Activated effector memory CD4-positive, alpha-beta T cell treated with Interleukin-2 at 50 U/mL for 16 hours (primary cell): Measurements from ENCODE around the gene GRAMD4.

Source experiments
- DNase-seq: peaks from one replicate; pipeline ENCODE4 v3.0.0-alpha.2; 2020

Gene GRAMD4

GRCh38 chr22:46657996-46658947 lies 38.1 kb downstream of the GRAMD4 start:
- no peak for DNase-seq

GRCh38 chr22:46659059-46659790 lies 39.0 kb downstream of the GRAMD4 start:
- no peak for DNase-seq

- no peak for DNase-seq
Observed at GRCh38 chr22:46659791-46660186, 39.6 kb downstream of the GRAMD4 start.

- DNase-seq = peak; percentile 27
Observed at GRCh38 chr22:46660604-46661201, 40.5 kb downstream of the GRAMD4 start.

GRCh38 chr22:46661221-46661851 lies 41.1 kb downstream of the GRAMD4 start:
- peak; percentile 28 for DNase-seq

- DNase-seq = no peak
Observed at GRCh38 chr22:46662226-46662625, 42.0 kb downstream of the GRAMD4 start.

GRCh38 chr22:46663001-46663400 lies 42.8 kb downstream of the GRAMD4 start:
- DNase-seq = no peak

- DNase-seq = no peak
Observed at GRCh38 chr22:46663436-46664100, 43.4 kb downstream of the GRAMD4 start.

GRCh38 chr22:46664301-46664855 lies 44.2 kb downstream of the GRAMD4 start:
- no peak for DNase-seq

- DNase-seq = no peak
Observed at GRCh38 chr22:46665151-46665695, 45.0 kb downstream of the GRAMD4 start.

- no peak for DNase-seq
Observed at GRCh38 chr22:46665751-46666280, 45.6 kb downstream of the GRAMD4 start.

GRCh38 chr22:46666577-46667244 lies 46.5 kb downstream of the GRAMD4 start:
- no peak for DNase-seq

GRCh38 chr22:46667245-46667623 lies 47.0 kb downstream of the GRAMD4 start:
- no peak for DNase-seq

- no peak for DNase-seq
Observed at GRCh38 chr22:46668116-46668515, 47.9 kb downstream of the GRAMD4 start.

GRCh38 chr22:46669201-46669600 lies 49.0 kb downstream of the GRAMD4 start:
- no peak for DNase-seq

GRCh38 chr22:46671824-46672432 lies 51.7 kb downstream of the GRAMD4 start:
- DNase-seq = no peak

- no peak for DNase-seq
Observed at GRCh38 chr22:46672731-46673130, 52.5 kb downstream of the GRAMD4 start.

GRCh38 chr22:46673205-46673604 lies 53.0 kb downstream of the GRAMD4 start:
- DNase-seq = no peak

- no peak for DNase-seq
Observed at GRCh38 chr22:46673662-46674236, 53.6 kb downstream of the GRAMD4 start.

GRCh38 chr22:46674367-46674781 lies 54.2 kb downstream of the GRAMD4 start:
- DNase-seq = peak; percentile 70
